H9 (cell line): ENCODE results near the gene PALD1. TPM values are rescaled to one million over a fixed set of nuclear protein-coding genes. Genes with fewer than 3 reads are reported as not detected.

Source experiments
- DNase-seq: peaks from one replicate; pipeline ENCODE4 v3.0.0-alpha.2; 2017
- H2AFZ ChIP-seq: one replicate; pipeline ENCODE4 v1.6.1; 2013; ENCODE audit warnings: mild to moderate bottlenecking, low read length, control low read depth, moderate library complexity
- H2AK5ac ChIP-seq: 2 replicates; pipeline ENCODE4 v1.6.1; 2013; ENCODE audit warnings: low read length, control low read depth, mixed read lengths; ENCODE audit not compliant: insufficient read length
- H2BK120ac ChIP-seq: one replicate; pipeline ENCODE4 v1.6.1; 2013; ENCODE audit warnings: low read depth, mild to moderate bottlenecking, low read length, control low read depth, inconsistent platforms; ENCODE audit not compliant: poor library complexity, severe bottlenecking
- H2BK12ac ChIP-seq: 2 replicates; pipeline ENCODE4 v1.6.1; 2013; ENCODE audit warnings: low read length, control low read depth, mixed read lengths, low read depth; ENCODE audit not compliant: insufficient read length
- H2BK15ac ChIP-seq: 2 replicates; pipeline ENCODE4 v1.6.1; 2013; ENCODE audit warnings: low read depth, low read length, control low read depth
- H2BK20ac ChIP-seq: one replicate; pipeline ENCODE4 v1.6.1; 2013; ENCODE audit warnings: low read depth, mild to moderate bottlenecking, low read length, control low read depth, inconsistent platforms; ENCODE audit not compliant: poor library complexity, severe bottlenecking
- H2BK5ac ChIP-seq: 2 replicates; pipeline ENCODE4 v1.6.1; 2013; ENCODE audit warnings: low read length, control low read depth, mixed read lengths; ENCODE audit not compliant: insufficient read length
- H3K14ac ChIP-seq: 2 replicates; pipeline ENCODE4 v1.6.1; 2013; ENCODE audit warnings: low read length, control low read depth; ENCODE audit not compliant: insufficient read depth
- H3K18ac ChIP-seq: 2 replicates; pipeline ENCODE4 v1.6.1; 2013; ENCODE audit warnings: low read depth, mild to moderate bottlenecking, mixed read lengths, low read length, control low read depth; ENCODE audit not compliant: insufficient read length
- H3K23ac ChIP-seq: 2 replicates; pipeline ENCODE4 v1.6.1; 2013; ENCODE audit warnings: low read length, control low read depth, mixed read lengths, low read depth; ENCODE audit not compliant: insufficient read length
- H3K23me2 ChIP-seq: 2 replicates; pipeline ENCODE4 v1.6.1; 2013; ENCODE audit warnings: low read depth, mild to moderate bottlenecking, mixed read lengths, low read length, control low read depth; ENCODE audit not compliant: insufficient read length, poor library complexity, severe bottlenecking
- H3K27ac ChIP-seq: 2 replicates; pipeline ENCODE4 v1.5.1; 2013; ENCODE audit warnings: low read length, control low read depth, mixed read lengths, low read depth; ENCODE audit not compliant: insufficient read length
- H3K27me3 ChIP-seq: 2 replicates; pipeline ENCODE4 v1.6.1; 2013; ENCODE audit warnings: low read length, control low read depth, inconsistent platforms; ENCODE audit not compliant: insufficient read depth
- H3K4ac ChIP-seq: 2 replicates; pipeline ENCODE4 v1.6.1; 2013; ENCODE audit warnings: low read depth, mild to moderate bottlenecking, control low read depth, inconsistent platforms, low read length, moderate library complexity
- H3K4me1 ChIP-seq: 2 replicates; pipeline ENCODE4 v1.6.1; 2013; ENCODE audit warnings: low read length, control low read depth, inconsistent platforms; ENCODE audit not compliant: insufficient read depth
- H3K4me2 ChIP-seq: 2 replicates; pipeline ENCODE4 v1.6.1; 2013; ENCODE audit warnings: low read length, control low read depth, mixed read lengths; ENCODE audit not compliant: insufficient read length, insufficient read depth
- H3K56ac ChIP-seq: 2 replicates; pipeline ENCODE4 v1.6.1; 2013; ENCODE audit warnings: low read depth, mild to moderate bottlenecking, mixed read lengths, low read length, control low read depth; ENCODE audit not compliant: insufficient read length
- H3K79me1 ChIP-seq: 2 replicates; pipeline ENCODE4 v1.6.1; 2013; ENCODE audit warnings: low read depth, mild to moderate bottlenecking, moderate library complexity, low read length, control low read depth, inconsistent platforms; ENCODE audit not compliant: insufficient read depth, poor library complexity, severe bottlenecking
- H3K79me2 ChIP-seq: 2 replicates; pipeline ENCODE4 v1.6.1; 2013; ENCODE audit warnings: low read length, control low read depth, inconsistent platforms; ENCODE audit not compliant: insufficient read depth
- H3K9ac ChIP-seq: 2 replicates; pipeline ENCODE4 v1.6.1; 2013; ENCODE audit warnings: low read length, control low read depth, mixed read lengths; ENCODE audit not compliant: insufficient read length; ENCODE audit errors: extremely low read depth
- H3K9me3 ChIP-seq: one replicate; pipeline ENCODE4 v1.6.1; 2013; ENCODE audit warnings: low read depth, low read length, inconsistent platforms; ENCODE audit not compliant: control insufficient read depth
- H3T11ph ChIP-seq: one replicate; pipeline ENCODE4 v1.6.1; 2013; ENCODE audit warnings: mild to moderate bottlenecking, low read length, control low read depth, inconsistent platforms
- H4K20me1 ChIP-seq: one replicate; pipeline ENCODE4 v1.6.1; 2013; ENCODE audit not compliant: control insufficient read depth, insufficient read length, insufficient read depth
- H4K5ac ChIP-seq: 2 replicates; pipeline ENCODE4 v1.6.1; 2013; ENCODE audit warnings: low read depth, mild to moderate bottlenecking, mixed read lengths, low read length, control low read depth; ENCODE audit not compliant: insufficient read length
- H4K8ac ChIP-seq: replicated peaks from 2 replicates; pipeline ENCODE4 v1.6.1; 2013; ENCODE audit warnings: low read length, control low read depth, mixed read lengths, low read depth; ENCODE audit not compliant: insufficient read length
- H4K91ac ChIP-seq: 2 replicates; pipeline ENCODE4 v1.6.1; 2013; ENCODE audit warnings: low read depth, mild to moderate bottlenecking, moderate library complexity, mixed read lengths, low read length, control low read depth; ENCODE audit not compliant: insufficient read length
- H3K27ac Mint-ChIP-seq, 3 experiments: 2 replicates in 2 of 3; 3 replicates in 1 of 3; pipeline ENCODE4 v1.8.0; 2020 to 2021; ENCODE audit warnings: mixed read lengths in 3 of 3, mild to moderate bottlenecking in 1 of 3, moderate library complexity in 1 of 3
- H3K27me3 Mint-ChIP-seq: 2 replicates; pipeline ENCODE4 v1.8.0; 2021; ENCODE audit warnings: low read depth, mild to moderate bottlenecking, moderate library complexity, mixed read lengths
- H3K36me3 Mint-ChIP-seq, 3 experiments: 2 replicates in 2 of 3; 3 replicates in 1 of 3; pipeline ENCODE4 v1.8.0; 2020 to 2021; ENCODE audit warnings: low read depth in 3 of 3, mixed read lengths in 3 of 3; ENCODE audit not compliant: insufficient read depth in 1 of 3
- H3K4me1 Mint-ChIP-seq, 2 experiments: 2 replicates each; pipeline ENCODE4 v1.8.0; 2020; ENCODE audit warnings: mixed read lengths in 2 of 2
- H3K4me3 Mint-ChIP-seq, 2 experiments: 2 replicates in 1 of 2; 3 replicates in 1 of 2; pipeline ENCODE4 v1.8.0; 2020 to 2021; ENCODE audit warnings: mild to moderate bottlenecking in 2 of 2, mixed read lengths in 2 of 2, moderate library complexity in 1 of 2
- H3K9me3 Mint-ChIP-seq, 2 experiments: 2 replicates in 1 of 2; 3 replicates in 1 of 2; pipeline ENCODE4 v1.8.0; 2020; ENCODE audit warnings: mild to moderate bottlenecking in 2 of 2, mixed read lengths in 2 of 2, moderate library complexity in 1 of 2
- WGBS: extraction: QIAGEN DNeasy Blood & Tissue Kit; methylation state at CpG from one replicate; pipeline ENCODE4 v1.1.7; 2013; ENCODE audit warnings: missing lambda C conversion rate, low lambda C conversion rate, mixed read lengths; ENCODE audit not compliant: insufficient read length; ENCODE audit errors: extremely low coverage; 5-methylcytosine and 5-hydroxymethylcytosine counted together
- total RNA-seq: library from RNA; stranded (reverse); gene quantifications from 2 replicates; pipeline ENCODE4 v1.2.1, GENCODE V29; 2021
- TF ChIP-seq, protein P1 (sequence below): fragments of 200-600 bp; sonication (generic); conservative IDR thresholded peaks from 3 replicates; pipeline ENCODE4 v1.8.0; 2021; ENCODE audit warnings: antibody characterized with exemption, mild to moderate bottlenecking

PALD1 gene
- total RNA-seq, 1 experiment from 2014 or later = 21.1 TPM

DNA sequence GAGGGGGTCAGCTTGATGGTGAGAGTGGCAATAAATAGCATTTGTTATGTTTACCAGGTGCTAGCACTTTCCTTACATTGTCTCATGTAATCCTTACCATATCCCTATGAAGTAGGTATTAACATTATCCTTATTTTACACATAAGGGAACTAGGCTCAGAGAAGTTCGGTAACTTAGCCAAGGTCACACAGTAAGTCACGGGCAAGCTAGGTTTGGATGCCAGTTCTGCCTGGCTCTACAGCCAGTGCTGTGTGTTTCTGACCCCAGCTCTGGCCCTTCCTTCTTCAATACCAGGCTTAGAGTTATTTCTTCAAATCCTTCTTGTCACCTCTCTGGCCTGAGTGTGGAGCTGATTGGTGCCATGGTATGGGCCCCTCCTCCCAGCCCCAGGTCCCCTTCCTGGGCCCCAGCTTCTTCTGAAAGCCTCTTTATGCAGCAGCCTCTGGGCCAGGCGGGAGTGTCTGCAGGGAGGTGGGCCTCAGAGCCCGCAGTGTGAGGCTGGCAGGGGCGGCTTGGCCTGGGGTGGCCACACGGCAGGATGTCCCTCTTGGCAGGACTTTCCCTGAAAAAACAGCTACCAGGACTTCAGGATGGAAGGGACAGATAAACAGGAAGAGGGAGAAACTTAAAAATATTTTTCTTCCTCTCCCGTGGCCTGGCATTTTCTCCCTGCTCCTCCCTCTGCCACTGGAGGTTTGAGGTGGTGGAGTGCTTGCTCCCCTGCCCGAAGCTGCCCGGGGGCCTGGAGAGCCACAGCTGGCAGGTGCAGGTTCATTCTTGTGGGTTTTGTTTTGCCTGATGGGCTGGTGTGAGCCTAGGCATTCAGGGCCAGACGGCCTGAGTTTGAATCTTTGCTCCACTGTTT is 20.6 kb downstream of the PALD1 start:
- Histone ChIP-seq H3K14ac (no peak overlapping the region), H3K56ac (no peak overlapping the region), H3K79me1 (no peaks in the 10 kb centered on the region), H3K4ac (no peak overlapping the region), H2AFZ (no peak overlapping the region), H3K18ac (no peak overlapping the region), H3K23ac (no peak overlapping the region), H3K27ac (no peak overlapping the region), H2BK20ac (no peak overlapping the region), H2BK12ac (no peak overlapping the region), H4K91ac (no peak overlapping the region), H3K27me3 (no peaks in the 10 kb centered on the region), H2BK120ac (no peak overlapping the region), H3K4me2 (no peak overlapping the region), H4K5ac (no peak overlapping the region), H2BK5ac (no peak overlapping the region), H4K8ac (no peak overlapping the region), H3K4me1 (peaks cover 3% of the 10 kb centered on the region), H3T11ph (no peak overlapping the region), H3K9me3 (no peaks in the 10 kb centered on the region), H3K9ac (no peak overlapping the region), H3K79me2 (peaks cover 10% of the 10 kb centered on the region; the same call in 1 of the 2 replicates), H2BK15ac (no peak overlapping the region), H4K20me1 (peaks cover 3% of the 10 kb centered on the region), H2AK5ac (no peak overlapping the region), H3K23me2 (no peaks in the 10 kb centered on the region)
- Mint-ChIP-seq H3K9me3 (no peaks in the 10 kb centered on the region), H3K27ac (peak overlapping the region; percentile 42 to 58 (median 56); a peak in 4 of 7 replicates), H3K36me3 (no peaks in the 10 kb centered on the region; a peak in 1 of 7 replicates), H3K27me3 (no peaks in the 10 kb centered on the region), H3K4me1 (peaks cover 22 to 31% of the 10 kb centered on the region in 2 experiments), H3K4me3 (no peak overlapping the region)
- no peak for DNase-seq
- WGBS = no CpG with 5 or more reads among the region's 10 CpGs
- TF ChIP-seq, protein P1, sequence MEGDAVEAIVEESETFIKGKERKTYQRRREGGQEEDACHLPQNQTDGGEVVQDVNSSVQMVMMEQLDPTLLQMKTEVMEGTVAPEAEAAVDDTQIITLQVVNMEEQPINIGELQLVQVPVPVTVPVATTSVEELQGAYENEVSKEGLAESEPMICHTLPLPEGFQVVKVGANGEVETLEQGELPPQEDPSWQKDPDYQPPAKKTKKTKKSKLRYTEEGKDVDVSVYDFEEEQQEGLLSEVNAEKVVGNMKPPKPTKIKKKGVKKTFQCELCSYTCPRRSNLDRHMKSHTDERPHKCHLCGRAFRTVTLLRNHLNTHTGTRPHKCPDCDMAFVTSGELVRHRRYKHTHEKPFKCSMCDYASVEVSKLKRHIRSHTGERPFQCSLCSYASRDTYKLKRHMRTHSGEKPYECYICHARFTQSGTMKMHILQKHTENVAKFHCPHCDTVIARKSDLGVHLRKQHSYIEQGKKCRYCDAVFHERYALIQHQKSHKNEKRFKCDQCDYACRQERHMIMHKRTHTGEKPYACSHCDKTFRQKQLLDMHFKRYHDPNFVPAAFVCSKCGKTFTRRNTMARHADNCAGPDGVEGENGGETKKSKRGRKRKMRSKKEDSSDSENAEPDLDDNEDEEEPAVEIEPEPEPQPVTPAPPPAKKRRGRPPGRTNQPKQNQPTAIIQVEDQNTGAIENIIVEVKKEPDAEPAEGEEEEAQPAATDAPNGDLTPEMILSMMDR = no peak
